ENCODE results near the gene CNTFR.

DNA sequence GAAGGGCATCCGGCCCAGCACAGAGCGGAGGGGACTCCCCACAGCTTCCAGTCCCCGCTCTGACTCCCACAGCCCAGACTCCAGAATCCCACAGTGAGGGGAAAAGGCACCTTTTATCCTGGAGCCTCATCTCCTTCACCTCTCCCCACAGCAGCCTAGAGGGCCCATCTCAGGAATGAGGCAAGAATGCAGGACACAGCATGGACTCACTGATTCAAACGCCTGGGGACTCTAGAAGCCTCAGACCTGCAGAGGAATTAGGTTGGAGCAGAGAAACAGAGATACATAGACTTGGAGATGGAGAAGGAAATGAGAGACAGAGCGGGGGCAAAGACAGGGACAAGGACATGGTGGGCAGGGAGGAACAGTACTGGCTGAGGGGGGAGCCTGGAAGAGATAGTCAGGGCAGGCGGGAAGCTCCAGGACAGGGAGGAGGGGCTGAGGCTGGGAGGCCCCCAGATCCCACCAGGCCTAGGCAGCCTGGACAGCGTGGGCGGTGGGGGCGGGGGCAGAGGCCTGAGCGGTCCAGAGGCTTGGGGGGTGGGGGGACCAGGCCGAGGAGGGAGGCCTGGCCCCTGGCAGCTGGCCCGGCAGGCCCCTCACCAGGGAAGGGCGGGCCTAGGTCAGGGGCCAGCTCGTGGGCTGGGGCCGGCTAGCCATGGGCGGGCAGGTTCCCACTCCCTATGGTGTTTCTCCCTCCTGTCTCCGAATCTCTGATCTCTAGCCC, 15.8 kb downstream of the CNTFR start:
- TF ChIP-seq CTCF (IDR thresholded peaks at IDR 0.05 in 4 of 5, conservative IDR thresholded peaks at IDR 0.05 in 1 of 5) (no peak), POLR2A (IDR thresholded peaks at IDR 0.05) (no peak)
